ENCODE results near the gene XPR1. TPM values are rescaled to one million over a fixed set of nuclear protein-coding genes. Genes with fewer than 3 reads are reported as not detected.

XPR1 gene
- total and polyA plus RNA-seq, 10 of the 15 experiments (the other 5 are each of a cell fraction or from before 2014, with no cell fraction given): 1.1 to 33.9 (median 11.3) TPM

DNA sequence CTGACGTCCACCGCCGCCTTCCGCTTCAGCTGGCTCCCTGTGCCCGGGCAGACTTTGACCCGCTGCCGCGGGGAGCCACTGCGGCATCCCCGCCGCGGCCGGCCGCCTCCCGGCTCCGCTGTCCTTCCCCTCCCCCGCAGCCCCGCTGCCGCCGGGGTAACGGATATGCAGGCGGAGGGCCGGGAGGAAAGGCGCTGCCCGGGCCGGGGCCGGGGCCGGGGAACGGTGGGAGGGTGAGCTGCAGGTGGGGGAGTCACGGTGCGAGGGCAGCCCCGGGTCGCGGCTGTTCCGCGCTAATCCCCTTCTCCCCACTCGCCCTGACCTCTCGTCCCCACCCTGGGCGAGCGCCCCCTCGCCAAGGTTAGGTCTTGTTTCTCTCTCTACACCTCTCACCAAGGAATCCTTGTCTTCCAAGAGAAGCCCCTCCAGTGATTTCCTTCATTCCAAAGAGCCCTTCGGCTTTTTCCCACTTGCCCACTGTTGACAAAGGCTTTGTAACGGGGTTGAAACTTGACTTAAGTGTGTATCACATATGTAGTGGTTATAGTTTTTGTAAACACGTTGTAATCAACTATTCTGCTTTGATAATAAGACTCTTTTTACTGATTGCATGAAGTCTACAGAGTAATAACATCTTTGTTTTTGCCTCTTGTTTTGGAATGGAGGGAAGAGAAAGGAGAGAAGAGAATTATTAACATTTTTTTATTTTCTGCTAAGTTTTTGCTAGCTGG lies 669 bp downstream of the XPR1 start (continued):
- TF ChIP-seq, protein P1, sequence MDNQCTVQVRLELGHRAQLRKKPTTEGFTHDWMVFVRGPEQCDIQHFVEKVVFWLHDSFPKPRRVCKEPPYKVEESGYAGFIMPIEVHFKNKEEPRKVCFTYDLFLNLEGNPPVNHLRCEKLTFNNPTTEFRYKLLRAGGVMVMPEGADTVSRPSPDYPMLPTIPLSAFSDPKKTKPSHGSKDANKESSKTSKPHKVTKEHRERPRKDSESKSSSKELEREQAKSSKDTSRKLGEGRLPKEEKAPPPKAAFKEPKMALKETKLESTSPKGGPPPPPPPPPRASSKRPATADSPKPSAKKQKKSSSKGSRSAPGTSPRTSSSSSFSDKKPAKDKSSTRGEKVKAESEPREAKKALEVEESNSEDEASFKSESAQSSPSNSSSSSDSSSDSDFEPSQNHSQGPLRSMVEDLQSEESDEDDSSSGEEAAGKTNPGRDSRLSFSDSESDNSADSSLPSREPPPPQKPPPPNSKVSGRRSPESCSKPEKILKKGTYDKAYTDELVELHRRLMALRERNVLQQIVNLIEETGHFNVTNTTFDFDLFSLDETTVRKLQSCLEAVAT (IDR thresholded peaks at IDR 0.05): no peak
- TF ChIP-seq MYC (IDR thresholded peaks at IDR 0.05; ENCODE audit: insufficient read depth, insufficient read length, insufficient replicate concordance, low read length, severe bottlenecking) (no peak), SIN3A (IDR thresholded peaks at IDR 0.05; ENCODE audit: low read depth, low read length) (0 out of 2 replicates have a peak, but pooled peaks have one; percentile 17), ZNF24 (IDR thresholded peaks at IDR 0.05) (no peak), EGR1 (IDR thresholded peaks at IDR 0.05; ENCODE audit: borderline replicate concordance in 1 of 2, low read depth in 2 of 2, low read length in 2 of 2) (peak in 1 of 2 experiments; percentile 64; a peak in 2 of 3 replicates), NBN (IDR thresholded peaks at IDR 0.05) (0 out of 2 replicates have a peak, but pooled peaks have one; percentile 2), SMARCA5 (IDR thresholded peaks at IDR 0.05) (0 out of 2 replicates have a peak, but pooled peaks have one; percentile 65), DPF2 (IDR thresholded peaks at IDR 0.05) (peak; percentile 80), BHLHE40 (IDR thresholded peaks at IDR 0.05; ENCODE audit: borderline replicate concordance in 1 of 2, low read depth in 2 of 2, low read length in 1 of 2) (peak in 1 of 2 experiments; percentile 9; a peak in 1 of 4 replicates), IKZF2 (IDR thresholded peaks at IDR 0.05) (0 out of 4 replicates have a peak, but pooled peaks of 1 of the 2 experiments have one; percentile 6), ASH2L (IDR thresholded peaks at IDR 0.05; ENCODE audit: borderline replicate concordance, low read depth) (no peak; the same call in 1 of the 2 replicates), RBBP5 (conservative IDR thresholded peaks at IDR 0.05) (no peak), BACH1 (IDR thresholded peaks at IDR 0.05; ENCODE audit: borderline replicate concordance) (no peak), STAT1 (conservative IDR thresholded peaks at IDR 0.05) (no peak), HDAC2 (IDR thresholded peaks at IDR 0.05) (no peak)
- TF ChIP-seq, protein P2, sequence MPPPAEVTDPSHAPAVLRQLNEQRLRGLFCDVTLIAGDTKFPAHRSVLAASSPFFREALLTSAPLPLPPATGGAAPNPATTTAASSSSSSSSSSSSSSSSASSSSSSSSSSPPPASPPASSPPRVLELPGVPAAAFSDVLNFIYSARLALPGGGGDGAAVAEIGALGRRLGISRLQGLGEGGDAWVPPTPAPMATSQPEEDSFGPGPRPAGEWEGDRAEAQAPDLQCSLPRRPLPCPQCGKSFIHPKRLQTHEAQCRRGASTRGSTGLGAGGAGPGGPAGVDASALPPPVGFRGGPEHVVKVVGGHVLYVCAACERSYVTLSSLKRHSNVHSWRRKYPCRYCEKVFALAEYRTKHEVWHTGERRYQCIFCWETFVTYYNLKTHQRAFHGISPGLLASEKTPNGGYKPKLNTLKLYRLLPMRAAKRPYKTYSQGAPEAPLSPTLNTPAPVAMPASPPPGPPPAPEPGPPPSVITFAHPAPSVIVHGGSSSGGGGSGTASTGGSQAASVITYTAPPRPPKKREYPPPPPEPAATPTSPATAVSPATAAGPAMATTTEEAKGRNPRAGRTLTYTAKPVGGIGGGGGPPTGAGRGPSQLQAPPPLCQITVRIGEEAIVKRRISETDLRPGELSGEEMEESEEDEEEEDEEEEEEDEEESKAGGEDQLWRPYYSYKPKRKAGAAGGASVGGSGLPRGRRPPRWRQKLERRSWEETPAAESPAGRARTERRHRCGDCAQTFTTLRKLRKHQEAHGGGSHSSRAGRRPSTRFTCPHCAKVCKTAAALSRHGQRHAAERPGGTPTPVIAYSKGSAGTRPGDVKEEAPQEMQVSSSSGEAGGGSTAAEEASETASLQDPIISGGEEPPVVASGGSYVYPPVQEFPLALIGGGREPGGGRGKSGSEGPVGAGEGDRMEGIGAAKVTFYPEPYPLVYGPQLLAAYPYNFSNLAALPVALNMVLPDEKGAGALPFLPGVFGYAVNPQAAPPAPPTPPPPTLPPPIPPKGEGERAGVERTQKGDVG (CRISPR knock-in tag; IDR thresholded peaks at IDR 0.05): no peak
- TF ChIP-seq, protein P3, sequence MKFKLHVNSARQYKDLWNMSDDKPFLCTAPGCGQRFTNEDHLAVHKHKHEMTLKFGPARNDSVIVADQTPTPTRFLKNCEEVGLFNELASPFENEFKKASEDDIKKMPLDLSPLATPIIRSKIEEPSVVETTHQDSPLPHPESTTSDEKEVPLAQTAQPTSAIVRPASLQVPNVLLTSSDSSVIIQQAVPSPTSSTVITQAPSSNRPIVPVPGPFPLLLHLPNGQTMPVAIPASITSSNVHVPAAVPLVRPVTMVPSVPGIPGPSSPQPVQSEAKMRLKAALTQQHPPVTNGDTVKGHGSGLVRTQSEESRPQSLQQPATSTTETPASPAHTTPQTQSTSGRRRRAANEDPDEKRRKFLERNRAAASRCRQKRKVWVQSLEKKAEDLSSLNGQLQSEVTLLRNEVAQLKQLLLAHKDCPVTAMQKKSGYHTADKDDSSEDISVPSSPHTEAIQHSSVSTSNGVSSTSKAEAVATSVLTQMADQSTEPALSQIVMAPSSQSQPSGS (IDR thresholded peaks at IDR 0.05; ENCODE audit: low read length): no peak
- TF ChIP-seq, protein P4, sequence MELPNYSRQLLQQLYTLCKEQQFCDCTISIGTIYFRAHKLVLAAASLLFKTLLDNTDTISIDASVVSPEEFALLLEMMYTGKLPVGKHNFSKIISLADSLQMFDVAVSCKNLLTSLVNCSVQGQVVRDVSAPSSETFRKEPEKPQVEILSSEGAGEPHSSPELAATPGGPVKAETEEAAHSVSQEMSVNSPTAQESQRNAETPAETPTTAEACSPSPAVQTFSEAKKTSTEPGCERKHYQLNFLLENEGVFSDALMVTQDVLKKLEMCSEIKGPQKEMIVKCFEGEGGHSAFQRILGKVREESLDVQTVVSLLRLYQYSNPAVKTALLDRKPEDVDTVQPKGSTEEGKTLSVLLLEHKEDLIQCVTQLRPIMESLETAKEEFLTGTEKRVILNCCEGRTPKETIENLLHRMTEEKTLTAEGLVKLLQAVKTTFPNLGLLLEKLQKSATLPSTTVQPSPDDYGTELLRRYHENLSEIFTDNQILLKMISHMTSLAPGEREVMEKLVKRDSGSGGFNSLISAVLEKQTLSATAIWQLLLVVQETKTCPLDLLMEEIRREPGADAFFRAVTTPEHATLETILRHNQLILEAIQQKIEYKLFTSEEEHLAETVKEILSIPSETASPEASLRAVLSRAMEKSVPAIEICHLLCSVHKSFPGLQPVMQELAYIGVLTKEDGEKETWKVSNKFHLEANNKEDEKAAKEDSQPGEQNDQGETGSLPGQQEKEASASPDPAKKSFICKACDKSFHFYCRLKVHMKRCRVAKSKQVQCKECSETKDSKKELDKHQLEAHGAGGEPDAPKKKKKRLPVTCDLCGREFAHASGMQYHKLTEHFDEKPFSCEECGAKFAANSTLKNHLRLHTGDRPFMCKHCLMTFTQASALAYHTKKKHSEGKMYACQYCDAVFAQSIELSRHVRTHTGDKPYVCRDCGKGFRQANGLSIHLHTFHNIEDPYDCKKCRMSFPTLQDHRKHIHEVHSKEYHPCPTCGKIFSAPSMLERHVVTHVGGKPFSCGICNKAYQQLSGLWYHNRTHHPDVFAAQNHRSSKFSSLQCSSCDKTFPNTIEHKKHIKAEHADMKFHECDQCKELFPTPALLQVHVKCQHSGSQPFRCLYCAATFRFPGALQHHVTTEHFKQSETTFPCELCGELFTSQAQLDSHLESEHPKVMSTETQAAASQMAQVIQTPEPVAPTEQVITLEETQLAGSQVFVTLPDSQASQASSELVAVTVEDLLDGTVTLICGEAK (IDR thresholded peaks at IDR 0.05; ENCODE audit: borderline replicate concordance): no peak
- TF ChIP-seq, protein P5, sequence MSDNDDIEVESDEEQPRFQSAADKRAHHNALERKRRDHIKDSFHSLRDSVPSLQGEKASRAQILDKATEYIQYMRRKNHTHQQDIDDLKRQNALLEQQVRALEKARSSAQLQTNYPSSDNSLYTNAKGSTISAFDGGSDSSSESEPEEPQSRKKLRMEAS (IDR thresholded peaks at IDR 0.05; ENCODE audit: low read depth, low read length): no peak
